Measurements from ENCODE around the gene ASNSD1.

- TF ChIP-seq CTCF (IDR thresholded peaks at IDR 0.05; ENCODE audit: borderline replicate concordance, extremely low read depth, low read length, poor library complexity, severe bottlenecking) (no peak), EZH2 (IDR thresholded peaks at IDR 0.05; ENCODE audit: borderline replicate concordance, low read depth, low read length, severe bottlenecking) (no peak)
Observed at GRCh38 chr2:189614585-189614984, 46.7 kb upstream of the ASNSD1 start.
